NCI-H1417 (cell line): ENCODE data around the gene MFSD11.
A peak's percentile ranks its signal among the peaks of the same experiment; 100 is the strongest.
"Not testable (repeated sequence)": the region's sequence is repeated elsewhere in the genome, so short reads cannot be mapped to it uniquely, and the experiment has no call there.

Source experiments
- DNase-seq, 3 experiments: peaks; one replicate each; lab custom pipeline; 2025; lab: John Stamatoyannopoulos, UW

Gene MFSD11

GRCh38 chr17:76737676-76738467 lies at the start of gene MFSD11:
MFSD11 (plus strand) TSS chr17:76738119; CDS start chr17:76738353, 234 bp downstream.
- peak; percentile 90 to 98 (median 98) for DNase-seq

DNA sequence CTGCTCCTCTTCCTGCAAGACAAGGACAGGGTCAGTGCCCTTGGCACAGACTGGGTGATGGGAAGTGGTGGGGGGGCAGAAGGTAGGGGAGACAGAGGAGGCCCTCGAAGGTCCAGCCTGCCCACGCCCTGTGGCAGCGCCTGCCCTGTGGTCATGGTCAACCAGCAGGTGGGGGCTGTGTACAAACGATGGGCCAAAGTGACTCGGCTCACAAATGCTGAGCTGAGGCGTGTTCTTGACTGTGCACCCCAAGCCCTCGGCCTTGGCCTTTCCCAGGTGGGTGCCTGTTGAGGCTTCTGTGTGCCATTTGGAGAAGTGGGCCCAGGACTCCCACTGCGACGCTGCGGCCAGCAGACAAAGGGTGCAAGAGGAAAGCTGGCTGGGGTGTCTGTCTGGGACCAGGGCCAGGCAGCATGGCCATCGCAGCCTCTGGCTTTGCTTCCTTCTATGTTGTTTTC lies 49.7 kb upstream of the MFSD11 start:
- no peak for DNase-seq

GRCh38 chr17:76689859-76690258 lies 48.1 kb upstream of the MFSD11 start:
- no peak for DNase-seq

DNA sequence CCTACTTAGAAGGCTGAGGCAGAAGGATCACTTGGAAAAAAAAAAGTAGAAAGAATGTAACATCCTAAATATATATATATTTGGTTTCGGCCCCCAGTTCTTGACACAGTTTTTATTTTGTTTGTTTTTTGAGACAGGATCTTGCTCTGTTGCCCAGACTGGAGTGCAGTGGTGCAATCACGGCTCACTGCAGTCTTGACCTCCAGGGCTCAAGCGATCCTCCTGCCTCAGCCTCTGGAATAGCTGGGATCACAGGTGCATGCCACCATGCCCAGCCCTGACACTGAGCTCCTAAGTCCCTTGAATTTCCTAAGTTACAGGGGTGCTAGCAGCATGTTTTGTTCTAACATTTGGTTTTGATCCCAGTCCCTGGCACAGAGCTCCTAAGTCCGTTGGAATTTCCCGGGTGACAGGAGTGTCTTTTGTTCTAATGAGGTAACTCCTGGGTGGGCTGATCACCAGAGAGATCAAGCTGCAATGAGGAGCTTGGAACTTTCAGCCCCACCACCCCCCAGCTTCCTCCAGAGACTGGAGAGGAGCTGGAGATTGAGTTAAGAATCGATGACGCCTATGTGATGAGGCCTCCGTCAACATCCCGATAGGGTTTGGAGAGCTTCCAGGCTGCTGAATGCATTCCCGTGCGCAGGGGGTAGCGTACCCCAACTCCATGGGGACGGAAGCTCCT lies 47.2 kb upstream of the MFSD11 start:
- no peak for DNase-seq

GRCh38 chr17:76691379-76692191 lies 46.3 kb upstream of the MFSD11 start:
- DNase-seq, result no peak

- DNase-seq, result no peak
Observed at GRCh38 chr17:76695059-76695831, 42.7 kb upstream of the MFSD11 start.

DNA sequence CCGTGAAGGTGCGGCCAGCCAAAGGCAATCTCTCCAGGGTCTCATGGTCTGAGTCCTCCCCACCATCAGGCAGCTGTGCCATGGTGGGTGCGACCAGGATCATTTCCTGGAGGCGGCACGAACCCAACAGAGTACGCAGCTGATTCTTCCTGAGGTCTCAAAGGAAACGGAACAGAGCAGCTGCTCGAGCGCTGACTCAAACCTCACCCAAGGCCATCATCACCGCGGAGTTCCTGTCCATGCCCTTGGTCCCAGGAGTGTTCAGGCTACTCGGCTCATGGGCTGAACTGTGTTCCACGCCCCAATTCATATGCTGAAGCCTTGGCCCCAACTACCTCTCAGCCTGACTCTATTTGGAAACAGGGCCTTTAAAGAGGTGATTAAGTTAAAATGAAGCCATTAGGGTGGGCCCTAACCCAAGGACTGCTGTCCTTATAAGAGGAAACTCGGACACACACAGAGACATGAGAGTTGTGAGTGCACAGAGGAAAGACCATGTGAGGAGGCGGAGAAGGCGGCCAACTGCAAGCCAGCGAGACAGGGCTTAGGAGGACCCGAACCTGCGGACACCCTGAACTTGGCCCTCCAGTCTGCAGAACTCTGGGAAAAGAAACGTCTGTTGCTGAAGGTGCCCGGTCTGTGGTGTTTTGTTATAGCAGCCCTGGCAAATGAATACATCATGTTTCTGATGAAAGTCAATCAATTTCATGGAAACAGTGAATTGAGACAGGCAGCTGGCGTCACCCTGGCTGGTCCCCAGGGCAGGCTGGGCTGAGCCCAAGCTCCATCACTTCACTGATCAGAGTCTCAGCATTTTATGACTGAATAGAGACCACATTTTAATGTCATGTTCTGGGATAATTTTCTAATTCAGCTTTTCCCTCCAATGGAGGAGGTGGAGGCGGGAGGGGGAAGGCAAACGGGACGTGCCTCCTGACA lies 40.9 kb upstream of the MFSD11 start:
- peak in 1 of 3 experiments; percentile 58 for DNase-seq

GRCh38 chr17:76697702-76698465 lies 40.0 kb upstream of the MFSD11 start:
- DNase-seq, result peak; percentile 54 to 89 (median 72)

DNA sequence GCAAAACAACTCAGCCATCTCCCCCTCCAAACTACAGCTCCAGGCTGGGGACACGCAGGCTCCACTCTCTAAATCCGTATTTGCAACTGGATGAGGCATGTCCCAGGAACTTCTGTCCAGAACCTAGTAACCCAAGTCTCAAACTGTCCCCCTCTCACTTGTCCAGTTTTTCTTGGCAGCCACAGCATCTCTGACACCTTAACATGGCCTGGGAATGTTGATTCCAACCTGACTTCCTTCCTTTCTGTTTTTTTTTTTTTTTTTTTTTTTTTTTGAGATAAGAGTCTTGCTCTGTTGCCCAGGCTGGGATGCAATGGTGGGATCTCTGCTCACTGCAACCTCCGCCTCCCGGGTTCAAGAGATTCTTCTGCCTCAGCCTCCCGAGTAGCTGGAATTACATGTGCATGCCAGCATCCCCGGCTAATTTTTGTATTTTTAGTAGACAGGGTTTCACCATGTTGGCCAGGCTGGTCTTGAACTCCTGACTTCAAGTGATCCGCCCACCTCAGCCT lies 39.4 kb upstream of the MFSD11 start:
- not testable (repeated sequence) for DNase-seq

GRCh38 chr17:76700270-76700616 lies 37.7 kb upstream of the MFSD11 start:
- DNase-seq, result peak in 1 of 3 experiments; percentile 66

GRCh38 chr17:76700617-76701470 lies 37.1 kb upstream of the MFSD11 start:
- DNase-seq, result peak; percentile 66 to 78 (median 76)

- DNase-seq, result no peak
Observed at GRCh38 chr17:76701471-76701967, 36.4 kb upstream of the MFSD11 start.

- DNase-seq, result no peak
Observed at GRCh38 chr17:76702076-76702475, 35.8 kb upstream of the MFSD11 start.

GRCh38 chr17:76702941-76703637 lies 34.8 kb upstream of the MFSD11 start:
- no peak for DNase-seq

GRCh38 chr17:76704805-76705204 lies 33.1 kb upstream of the MFSD11 start:
- no peak for DNase-seq

DNA sequence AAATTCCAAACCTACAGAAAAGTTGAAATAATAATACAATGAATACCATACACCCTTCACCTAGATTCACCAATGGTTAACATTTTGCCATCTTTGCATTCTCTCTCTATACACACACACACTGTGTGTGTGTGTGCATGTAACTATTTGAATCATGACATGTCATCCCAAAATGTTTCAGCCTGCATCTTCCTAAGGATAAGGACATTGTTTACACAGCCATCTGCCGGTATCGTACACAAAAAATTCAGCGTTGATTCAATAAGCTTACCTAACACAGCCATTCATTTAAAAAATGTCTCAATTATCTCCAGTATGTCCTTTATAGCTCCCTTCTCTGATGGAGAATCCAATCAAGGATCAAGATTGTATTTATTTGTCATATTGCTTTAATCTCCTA lies 31.1 kb upstream of the MFSD11 start:
- DNase-seq, result no peak

DNA sequence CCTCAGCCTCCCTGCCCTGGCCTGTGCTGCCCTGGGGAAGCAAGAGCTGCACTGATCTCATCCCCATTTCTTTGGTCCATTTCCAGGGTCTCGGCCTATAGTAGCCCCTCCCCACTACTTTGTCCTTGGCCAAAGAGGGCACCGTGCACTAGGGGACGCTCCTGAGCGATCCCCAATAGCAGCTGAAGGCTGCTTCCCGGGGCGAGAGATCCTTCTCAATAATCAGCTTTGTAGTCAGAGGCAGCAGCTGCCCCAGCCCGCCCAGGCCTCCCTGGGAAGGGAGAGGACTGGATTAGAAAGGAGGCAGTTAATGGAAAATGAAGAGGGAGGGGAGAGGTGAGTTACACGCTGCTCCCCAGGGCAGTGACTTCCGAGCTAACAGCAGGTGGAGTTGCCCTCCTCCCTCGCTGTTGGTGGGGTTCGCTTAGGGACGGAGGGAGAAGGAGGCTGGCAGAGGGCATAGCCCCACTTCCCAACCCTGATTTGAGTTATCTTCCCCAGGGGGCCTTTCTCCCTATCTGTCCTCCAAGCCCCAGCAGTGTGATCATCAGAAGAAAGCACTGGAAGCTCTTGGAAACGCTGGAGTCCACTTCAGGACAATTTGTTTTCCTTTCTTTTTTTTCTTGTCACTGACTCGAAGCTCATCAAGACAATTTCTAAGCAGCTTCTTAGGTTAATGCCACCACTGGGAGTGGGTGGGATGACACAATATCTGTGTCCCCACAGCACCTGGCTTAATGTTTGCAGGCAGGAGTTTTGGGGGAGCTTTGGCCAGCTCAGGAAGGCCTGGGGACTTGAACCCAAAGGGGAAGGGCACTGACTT lies 29.7 kb upstream of the MFSD11 start:
- DNase-seq, result peak in 1 of 3 experiments; percentile 49
